ENCODE results near the gene SSU72.

The SSU72 gene

GRCh38 chr1:1556505-1556904 lies 18.2 kb downstream of the SSU72 start:
- Histone ChIP-seq H3K4me3 (ENCODE audit: extremely low read depth, insufficient read depth, low read length, poor library complexity, severe bottlenecking) (no peak overlapping the region), H3K4me1 (ENCODE audit: control insufficient read depth, insufficient read depth, low read length, poor library complexity, severe bottlenecking) (peaks cover 9% of the 10 kb centered on the region), H3K36me3 (ENCODE audit: control insufficient read depth, insufficient read depth, low read length) (peaks cover 35% of the 10 kb centered on the region), H3K27ac (ENCODE audit: low read depth, low read length, severe bottlenecking) (no peak overlapping the region), H3K9me3 (ENCODE audit: control insufficient read depth, low read length) (no peaks in the 10 kb centered on the region)
- WGBS, 2 experiments (ENCODE audit: insufficient coverage in 2 of 2): 94 to 98% methylated on average over 6 of the region's 6 CpGs

GRCh38 chr1:1554926-1555915 lies 19.4 kb downstream of the SSU72 start:
- H3K4me1 ChIP-seq (ENCODE audit: control insufficient read depth, insufficient read depth, low read length, poor library complexity, severe bottlenecking): peaks cover 9% of the 10 kb centered on the region
- no peaks in the 10 kb centered on the region for H3K9me3 ChIP-seq (ENCODE audit: control insufficient read depth, low read length)
- H3K4me3 ChIP-seq (ENCODE audit: extremely low read depth, insufficient read depth, low read length, poor library complexity, severe bottlenecking): no peak overlapping the region
- peak overlapping the region; percentile 59 for H3K27ac ChIP-seq (ENCODE audit: low read depth, low read length, severe bottlenecking)
- H3K36me3 ChIP-seq (ENCODE audit: control insufficient read depth, insufficient read depth, low read length): peaks cover 24% of the 10 kb centered on the region
- WGBS, 2 experiments (ENCODE audit: insufficient coverage in 2 of 2): 90 to 92% methylated on average over 27 to 30 of the region's 31 CpGs

- peaks cover 20% of the 10 kb centered on the region for H3K36me3 ChIP-seq (ENCODE audit: control insufficient read depth, insufficient read depth, low read length)
- peaks cover 9% of the 10 kb centered on the region for H3K4me1 ChIP-seq (ENCODE audit: control insufficient read depth, insufficient read depth, low read length, poor library complexity, severe bottlenecking)
- no peak overlapping the region for H3K4me3 ChIP-seq (ENCODE audit: extremely low read depth, insufficient read depth, low read length, poor library complexity, severe bottlenecking)
- 94% methylated on average over 13 of the region's 13 CpGs for WGBS, 2 experiments (ENCODE audit: insufficient coverage in 2 of 2)
- no peaks in the 10 kb centered on the region for H3K9me3 ChIP-seq (ENCODE audit: control insufficient read depth, low read length)
- no peak overlapping the region for H3K27ac ChIP-seq (ENCODE audit: low read depth, low read length, severe bottlenecking)
These were observed 20.1 kb downstream of the SSU72 start for GRCh38 chr1:1554550-1554925.

- peaks cover 9% of the 10 kb centered on the region for H3K4me1 ChIP-seq (ENCODE audit: control insufficient read depth, insufficient read depth, low read length, poor library complexity, severe bottlenecking)
- WGBS, 2 experiments (ENCODE audit: insufficient coverage in 2 of 2): 96 to 98% methylated on average over 28 to 35 of the region's 35 CpGs
- H3K4me3 ChIP-seq (ENCODE audit: extremely low read depth, insufficient read depth, low read length, poor library complexity, severe bottlenecking): no peak overlapping the region
- no peaks in the 10 kb centered on the region for H3K9me3 ChIP-seq (ENCODE audit: control insufficient read depth, low read length)
- no peak overlapping the region for H3K27ac ChIP-seq (ENCODE audit: low read depth, low read length, severe bottlenecking)
- peaks cover 23% of the 10 kb centered on the region for H3K36me3 ChIP-seq (ENCODE audit: control insufficient read depth, insufficient read depth, low read length)
These were observed 20.7 kb downstream of the SSU72 start for GRCh38 chr1:1553821-1554494.

GRCh38 chr1:1552263-1552639 lies 22.4 kb downstream of the SSU72 start:
- no peak overlapping the region for H3K4me3 ChIP-seq (ENCODE audit: extremely low read depth, insufficient read depth, low read length, poor library complexity, severe bottlenecking)
- H3K9me3 ChIP-seq (ENCODE audit: control insufficient read depth, low read length): no peaks in the 10 kb centered on the region
- H3K4me1 ChIP-seq (ENCODE audit: control insufficient read depth, insufficient read depth, low read length, poor library complexity, severe bottlenecking): peaks cover 9% of the 10 kb centered on the region
- WGBS, 2 experiments (ENCODE audit: insufficient coverage in 2 of 2): 95 to 97% methylated on average over 10 of the region's 10 CpGs
- H3K36me3 ChIP-seq (ENCODE audit: control insufficient read depth, insufficient read depth, low read length): peaks cover 27% of the 10 kb centered on the region
- no peak overlapping the region for H3K27ac ChIP-seq (ENCODE audit: low read depth, low read length, severe bottlenecking)

GRCh38 chr1:1551524-1552262 lies 23.0 kb downstream of the SSU72 start:
- peaks cover 33% of the 10 kb centered on the region for H3K36me3 ChIP-seq (ENCODE audit: control insufficient read depth, insufficient read depth, low read length)
- no peak overlapping the region for H3K4me3 ChIP-seq (ENCODE audit: extremely low read depth, insufficient read depth, low read length, poor library complexity, severe bottlenecking)
- H3K27ac ChIP-seq (ENCODE audit: low read depth, low read length, severe bottlenecking): no peak overlapping the region
- H3K4me1 ChIP-seq (ENCODE audit: control insufficient read depth, insufficient read depth, low read length, poor library complexity, severe bottlenecking): peaks cover 9% of the 10 kb centered on the region
- WGBS, 2 experiments (ENCODE audit: insufficient coverage in 2 of 2): 90 to 95% methylated on average over 24 to 33 of the region's 33 CpGs
- no peaks in the 10 kb centered on the region for H3K9me3 ChIP-seq (ENCODE audit: control insufficient read depth, low read length)

- H3K36me3 ChIP-seq (ENCODE audit: control insufficient read depth, insufficient read depth, low read length): peaks cover 42% of the 10 kb centered on the region
- no peaks in the 10 kb centered on the region for H3K9me3 ChIP-seq (ENCODE audit: control insufficient read depth, low read length)
- no peak overlapping the region for H3K27ac ChIP-seq (ENCODE audit: low read depth, low read length, severe bottlenecking)
- H3K4me3 ChIP-seq (ENCODE audit: extremely low read depth, insufficient read depth, low read length, poor library complexity, severe bottlenecking): no peak overlapping the region
- WGBS, 2 experiments (ENCODE audit: insufficient coverage in 2 of 2): 85 to 95% methylated on average over 7 to 13 of the region's 15 CpGs
- H3K4me1 ChIP-seq (ENCODE audit: control insufficient read depth, insufficient read depth, low read length, poor library complexity, severe bottlenecking): peaks cover 9% of the 10 kb centered on the region
These were observed 23.9 kb downstream of the SSU72 start for GRCh38 chr1:1550591-1551432.

GRCh38 chr1:1550087-1550486 lies 24.6 kb downstream of the SSU72 start:
- no peak overlapping the region for H3K4me3 ChIP-seq (ENCODE audit: extremely low read depth, insufficient read depth, low read length, poor library complexity, severe bottlenecking)
- peaks cover 7% of the 10 kb centered on the region for H3K4me1 ChIP-seq (ENCODE audit: control insufficient read depth, insufficient read depth, low read length, poor library complexity, severe bottlenecking)
- no peaks in the 10 kb centered on the region for H3K9me3 ChIP-seq (ENCODE audit: control insufficient read depth, low read length)
- peaks cover 44% of the 10 kb centered on the region for H3K36me3 ChIP-seq (ENCODE audit: control insufficient read depth, insufficient read depth, low read length)
- no peak overlapping the region for H3K27ac ChIP-seq (ENCODE audit: low read depth, low read length, severe bottlenecking)
- 83 to 96% methylated on average over 2 of the region's 7 CpGs for WGBS, 2 experiments (ENCODE audit: insufficient coverage in 2 of 2)

- 92% methylated on average over 7 to 14 of the region's 14 CpGs for WGBS, 2 experiments (ENCODE audit: insufficient coverage in 2 of 2)
- peaks cover 53% of the 10 kb centered on the region for H3K36me3 ChIP-seq (ENCODE audit: control insufficient read depth, insufficient read depth, low read length)
- peaks cover 6% of the 10 kb centered on the region for H3K4me1 ChIP-seq (ENCODE audit: control insufficient read depth, insufficient read depth, low read length, poor library complexity, severe bottlenecking)
- H3K4me3 ChIP-seq (ENCODE audit: extremely low read depth, insufficient read depth, low read length, poor library complexity, severe bottlenecking): no peak overlapping the region
- no peak overlapping the region for H3K27ac ChIP-seq (ENCODE audit: low read depth, low read length, severe bottlenecking)
- no peaks in the 10 kb centered on the region for H3K9me3 ChIP-seq (ENCODE audit: control insufficient read depth, low read length)
These were observed 26.1 kb downstream of the SSU72 start for GRCh38 chr1:1548591-1548990.

GRCh38 chr1:1547476-1547875 lies 27.2 kb downstream of the SSU72 start:
- H3K4me1 ChIP-seq (ENCODE audit: control insufficient read depth, insufficient read depth, low read length, poor library complexity, severe bottlenecking): peaks cover 6% of the 10 kb centered on the region
- no peaks in the 10 kb centered on the region for H3K9me3 ChIP-seq (ENCODE audit: control insufficient read depth, low read length)
- H3K27ac ChIP-seq (ENCODE audit: low read depth, low read length, severe bottlenecking): no peak overlapping the region
- 94 to 97% methylated on average over 19 of the region's 19 CpGs for WGBS, 2 experiments (ENCODE audit: insufficient coverage in 2 of 2)
- no peak overlapping the region for H3K4me3 ChIP-seq (ENCODE audit: extremely low read depth, insufficient read depth, low read length, poor library complexity, severe bottlenecking)
- peaks cover 63% of the 10 kb centered on the region for H3K36me3 ChIP-seq (ENCODE audit: control insufficient read depth, insufficient read depth, low read length)
